Measurements from ENCODE around the gene CEP295NL.
"Not testable (repeated sequence)": the region's sequence is repeated elsewhere in the genome, so short reads cannot be mapped to it uniquely, and the experiment has no call there.

Gene CEP295NL

DNA sequence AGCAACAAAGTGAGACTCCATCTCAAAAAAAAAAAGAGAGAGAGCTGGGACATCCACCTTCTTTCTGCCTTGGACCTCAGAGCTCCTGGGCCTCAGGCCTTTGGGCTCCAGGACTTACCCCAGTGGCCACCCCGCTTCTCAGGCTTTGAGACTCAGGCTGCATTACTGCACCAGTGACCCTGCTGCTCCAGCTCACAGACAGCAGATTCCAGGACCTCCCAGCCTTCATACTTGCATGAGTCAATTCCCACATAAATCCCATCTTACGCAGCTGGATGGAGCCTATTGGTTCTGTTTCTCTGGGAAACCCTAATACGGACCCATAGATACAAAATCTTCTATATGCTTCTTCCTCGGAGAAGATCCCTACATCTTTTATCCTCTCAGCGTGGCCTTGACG lies 2.1 kb upstream of the CEP295NL start:
- no peak for DNase-seq (ENCODE audit: low spot score)

DNA sequence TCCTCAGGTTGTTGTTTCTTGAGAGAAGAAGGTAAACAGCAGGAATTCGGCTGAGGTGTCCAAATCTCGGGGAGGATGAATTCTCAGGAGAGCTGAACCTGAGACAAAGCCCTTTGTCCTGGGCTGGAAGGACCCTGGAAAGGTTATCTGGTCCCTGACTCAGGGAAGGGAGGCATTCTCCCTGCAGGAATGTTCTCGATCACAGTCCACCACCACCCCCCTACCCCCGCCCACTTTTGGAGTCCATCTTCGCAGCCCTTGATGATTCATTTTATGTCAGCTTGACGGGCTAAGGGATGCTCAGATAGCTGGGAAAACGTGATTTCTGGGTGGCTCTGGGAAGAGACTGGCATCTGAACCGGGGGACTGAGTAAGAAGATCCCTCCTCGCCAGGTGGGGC lies 1.4 kb upstream of the CEP295NL start:
- no peak for DNase-seq (ENCODE audit: low spot score)

DNA sequence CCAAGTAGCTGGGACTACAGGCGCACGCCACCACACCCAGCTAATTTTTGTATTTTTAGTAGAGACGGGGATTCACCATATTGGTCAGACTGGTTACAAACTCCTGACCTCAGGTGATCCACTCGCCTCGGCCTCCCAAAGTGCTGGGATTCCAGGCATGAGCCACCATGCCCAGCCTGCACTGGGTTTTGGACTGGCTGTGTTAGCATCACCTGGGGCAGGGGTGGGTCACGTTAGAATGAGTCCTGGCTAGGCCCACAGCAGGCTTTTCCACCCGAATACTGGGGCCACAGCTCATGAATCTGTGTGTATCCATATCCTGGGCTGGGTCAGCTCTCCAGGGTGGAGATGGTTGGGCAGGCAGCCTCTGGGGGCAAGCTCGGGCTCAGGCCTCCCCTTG lies 770 bp downstream of the CEP295NL start:
- DNase-seq (ENCODE audit: low spot score), result not testable (repeated sequence)

DNA sequence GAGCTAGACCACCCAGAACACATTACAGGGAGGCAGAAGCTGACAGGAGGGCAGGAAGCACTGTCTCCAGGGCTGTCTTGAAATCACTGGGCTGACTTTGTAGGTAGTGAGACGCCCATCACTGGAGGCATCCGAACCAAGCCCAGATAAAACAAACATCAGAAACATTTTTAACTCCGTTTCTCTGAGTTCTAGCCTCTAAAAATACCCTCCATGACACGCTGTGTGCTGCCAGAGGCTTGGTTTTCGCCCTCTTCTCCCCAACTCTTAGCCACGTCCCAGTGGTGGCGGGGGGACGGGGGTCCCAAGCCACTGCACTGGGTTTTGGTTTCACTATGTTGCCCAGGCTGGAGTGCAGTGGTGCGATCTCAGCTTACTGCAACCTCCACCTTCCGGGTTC lies 1.2 kb downstream of the CEP295NL start:
- no peak for DNase-seq (ENCODE audit: low spot score)

DNA sequence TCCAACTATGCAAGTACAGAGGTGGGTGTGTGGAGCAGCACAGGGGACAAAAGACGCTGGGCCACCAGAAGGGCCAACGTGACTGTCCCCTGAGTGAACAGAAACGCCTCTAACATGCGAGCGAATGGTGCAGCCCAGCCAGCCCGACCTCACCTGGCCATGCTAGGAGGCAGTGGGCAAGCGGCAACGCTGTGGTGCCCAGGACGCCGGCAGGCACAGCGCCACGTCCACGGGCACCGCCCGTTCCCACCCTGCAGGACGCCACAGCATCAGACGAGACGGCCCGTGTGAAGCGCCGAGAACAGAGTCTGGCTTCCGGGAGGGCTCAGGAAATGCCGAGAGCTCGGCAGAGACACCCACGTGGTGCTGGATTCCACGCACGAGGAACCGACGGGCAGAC lies 2.2 kb downstream of the CEP295NL start:
- DNase-seq (ENCODE audit: low spot score), result no peak

DNA sequence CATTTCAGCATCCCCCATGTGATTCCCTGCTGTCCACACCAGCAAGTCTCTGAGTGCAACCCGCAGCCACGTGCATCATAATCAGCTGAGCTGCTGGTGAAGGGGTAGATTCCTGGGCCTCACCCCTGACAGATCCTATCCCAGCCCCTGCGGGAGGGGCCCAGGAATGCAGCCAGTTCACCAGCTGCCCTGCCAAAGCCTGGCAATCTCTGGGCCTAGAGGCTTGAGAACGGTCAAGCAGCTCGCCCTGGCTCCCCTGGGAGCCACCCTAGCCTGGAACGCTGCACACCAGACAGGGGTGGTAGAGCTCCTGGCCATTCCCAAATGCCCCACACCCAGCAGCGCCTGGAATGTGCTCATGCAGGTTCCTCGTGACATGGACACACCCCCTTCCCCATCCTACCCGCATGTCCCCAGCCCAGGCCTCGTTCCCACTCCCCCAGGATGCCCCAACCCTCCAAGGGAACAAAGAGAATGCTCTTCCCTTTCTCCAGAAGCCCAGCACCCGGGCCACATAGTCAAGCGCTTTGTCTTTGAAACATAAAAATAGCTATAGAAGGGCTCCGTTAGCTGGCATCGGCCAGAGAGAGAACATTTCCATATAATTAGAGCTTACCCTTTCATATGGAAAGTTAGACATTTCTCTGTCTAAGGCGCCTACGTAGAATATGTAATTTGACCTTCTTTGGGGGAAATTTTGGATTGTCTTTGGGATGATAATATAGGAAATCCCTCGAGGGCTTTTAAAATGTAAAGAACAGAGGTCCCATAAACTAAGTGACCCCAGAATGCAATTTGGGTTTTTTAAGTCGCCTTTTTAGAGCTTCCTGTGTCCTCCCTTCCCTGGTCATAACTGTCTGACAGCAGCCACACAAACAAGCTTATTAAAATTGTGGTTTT lies 3.4 kb downstream of the CEP295NL start:
- no peak for DNase-seq (ENCODE audit: low spot score)

DNA sequence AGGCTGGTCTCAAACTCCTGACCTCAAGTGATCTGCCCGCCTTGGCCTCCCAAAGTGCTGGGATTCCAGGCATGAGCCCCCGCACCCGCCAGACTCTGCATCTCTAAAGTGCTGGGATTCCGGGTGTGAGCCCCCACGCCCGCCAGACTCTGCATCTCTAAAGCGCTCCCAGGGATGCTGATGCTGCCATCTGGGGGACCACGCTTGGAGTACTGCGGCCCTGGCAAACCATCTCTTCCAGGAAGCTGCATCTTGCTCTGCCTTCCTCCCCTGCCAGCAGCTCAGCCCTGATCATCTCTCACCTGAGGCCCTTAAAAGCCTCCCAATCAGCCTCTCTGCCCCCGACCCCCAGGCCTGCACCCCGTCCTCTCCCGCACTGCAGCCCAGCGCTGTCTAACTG lies 4.1 kb downstream of the CEP295NL start:
- no peak for DNase-seq (ENCODE audit: low spot score)

DNA sequence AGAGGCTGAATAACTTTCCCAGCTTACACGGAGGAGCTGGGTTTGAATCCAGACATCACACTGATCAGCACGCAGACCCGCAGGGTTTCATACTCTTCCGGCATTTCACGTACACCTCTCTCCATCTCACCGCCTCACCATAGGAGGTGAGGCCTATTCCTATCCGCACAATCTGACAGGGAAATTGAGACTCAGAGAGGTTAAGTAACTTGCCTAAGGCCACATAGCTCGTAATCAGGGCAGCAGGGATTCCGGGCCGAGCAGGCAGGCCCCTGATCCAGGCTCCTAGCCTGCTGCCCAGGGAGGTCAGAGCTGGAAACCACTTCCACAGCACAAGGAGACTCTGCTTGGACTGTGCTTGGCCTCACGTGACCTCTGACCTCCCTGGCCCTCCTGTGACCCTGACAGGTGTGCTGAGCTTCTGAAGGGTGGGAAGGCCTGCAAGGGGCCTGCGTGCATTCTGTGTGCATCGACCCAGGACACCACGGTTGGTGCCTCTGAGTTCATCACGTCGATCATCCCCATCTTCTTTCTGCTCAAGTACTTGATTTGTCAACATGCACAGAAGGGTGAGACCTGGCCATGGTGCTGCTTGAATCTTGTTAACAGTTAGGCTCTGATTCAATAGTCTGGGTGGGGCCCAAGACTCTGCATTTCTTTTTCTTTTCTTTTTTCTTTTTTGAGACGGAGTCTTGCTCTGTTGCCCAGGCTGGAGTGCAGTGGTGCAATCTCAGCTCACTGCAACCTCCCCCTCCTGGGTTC lies 4.7 kb downstream of the CEP295NL start:
- DNase-seq (ENCODE audit: low spot score), result no peak

DNA sequence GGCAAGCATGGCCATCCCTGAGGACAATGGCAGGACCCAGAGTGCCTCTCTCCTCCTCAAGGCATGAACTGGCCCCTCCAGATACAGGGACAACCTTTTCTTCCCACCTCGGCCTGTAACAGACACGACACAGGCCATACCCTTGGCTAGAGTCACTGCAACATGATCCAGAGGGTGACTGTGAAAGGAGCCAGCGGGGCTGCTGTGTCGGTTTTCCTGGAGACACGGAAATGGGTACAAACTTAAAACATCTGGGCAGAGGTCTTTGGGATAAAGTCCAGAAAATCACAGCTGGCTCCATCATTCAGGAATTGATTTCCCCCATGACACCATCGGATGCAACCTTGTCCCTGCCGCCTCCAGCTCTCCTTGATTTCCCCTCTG lies 5.3 kb downstream of the CEP295NL start:
- no peak for DNase-seq (ENCODE audit: low spot score)

DNA sequence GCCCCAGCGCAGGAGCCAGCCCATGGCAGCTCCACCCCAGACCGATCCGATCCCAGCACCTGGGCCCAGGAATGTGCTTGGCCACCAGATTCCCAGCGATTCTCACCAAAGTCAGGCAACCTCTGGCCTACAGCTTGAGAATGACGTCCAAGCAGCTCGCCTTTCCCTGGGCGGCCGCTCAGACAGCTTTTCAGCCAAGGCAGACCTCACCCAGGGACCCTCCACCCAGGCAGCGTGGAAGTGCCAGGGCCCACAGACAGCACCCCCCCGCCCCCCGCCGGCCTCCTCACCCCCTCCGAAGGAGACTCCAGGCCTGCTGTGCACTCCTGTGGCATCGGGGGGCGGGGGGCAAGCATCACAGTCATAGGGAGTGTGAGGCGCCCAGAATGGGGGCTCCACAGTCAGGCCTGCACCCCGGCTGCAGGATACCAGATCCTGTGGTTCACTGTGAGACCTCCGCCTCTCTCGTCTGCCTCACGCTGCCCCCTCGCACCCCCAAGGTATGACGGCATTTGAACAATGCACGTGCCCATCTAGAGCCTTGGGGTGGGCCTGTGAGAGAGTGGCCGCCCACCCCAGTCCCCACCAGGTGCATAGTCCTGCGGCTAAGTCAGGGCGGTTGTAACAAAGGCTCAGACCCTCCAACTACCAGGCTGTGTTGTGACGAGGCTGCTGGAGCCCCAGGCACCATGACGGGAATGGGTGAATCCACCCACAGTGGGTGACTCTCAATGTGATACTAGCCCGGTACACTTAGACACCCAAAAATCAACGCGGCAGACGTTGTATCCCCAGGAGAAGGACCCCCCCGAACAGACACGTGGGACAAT lies 6.0 kb downstream of the CEP295NL start:
- no peak for DNase-seq (ENCODE audit: low spot score)

DNA sequence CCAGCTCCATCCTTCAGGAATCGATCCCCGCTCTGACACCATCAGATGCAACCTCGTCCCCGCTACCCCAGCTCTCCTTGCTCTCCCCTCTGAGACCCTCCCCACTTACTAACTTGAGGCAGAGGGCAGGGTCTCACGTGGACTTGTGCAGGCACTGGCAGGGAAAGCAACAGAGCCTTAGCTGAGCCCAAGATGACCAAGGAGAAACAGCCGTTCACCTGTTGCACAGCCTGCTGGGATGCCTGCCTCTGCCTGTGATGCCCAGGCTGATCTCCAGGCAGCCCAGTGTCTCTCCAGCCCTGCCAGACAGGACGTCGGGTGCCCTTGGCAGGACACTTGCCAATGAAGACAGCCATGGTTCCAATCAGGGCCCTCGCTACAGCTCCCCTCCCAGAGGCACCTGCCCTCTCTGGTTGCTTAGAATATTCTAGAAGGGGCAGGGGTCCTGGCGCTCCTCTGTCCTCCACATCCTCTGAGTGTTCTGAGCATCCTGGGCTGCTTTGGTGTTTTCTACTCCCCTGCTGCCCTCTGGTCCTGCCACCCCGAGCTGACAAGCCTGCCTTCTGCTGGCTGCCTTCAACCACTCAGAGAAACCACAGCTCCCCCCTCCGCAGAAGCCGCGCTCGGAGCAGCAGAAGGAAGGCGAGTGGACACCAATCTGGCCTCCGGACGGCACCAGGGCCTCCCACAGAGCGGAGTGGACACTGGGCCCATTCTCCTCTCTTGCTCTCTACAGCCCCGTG lies 6.7 kb downstream of the CEP295NL start:
- no peak for DNase-seq (ENCODE audit: low spot score)

DNA sequence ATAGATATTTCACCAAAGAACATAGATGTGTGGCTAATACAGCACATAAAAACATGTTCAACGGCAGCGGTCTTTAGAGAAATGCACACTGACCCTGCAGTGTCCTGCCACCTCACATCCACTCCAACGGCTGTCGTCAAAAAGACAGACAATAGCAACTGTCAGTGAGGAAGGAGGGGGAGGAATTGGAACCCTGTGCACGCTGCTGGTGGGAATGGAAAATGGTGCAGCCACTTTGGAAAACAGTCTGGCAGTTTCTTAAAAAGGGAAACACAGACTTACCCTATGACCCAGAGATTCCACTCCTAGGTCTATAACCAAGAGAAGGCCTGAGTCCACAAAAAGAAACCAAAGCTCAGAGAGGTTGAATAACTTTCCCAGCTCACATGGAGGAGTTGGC lies 7.7 kb downstream of the CEP295NL start:
- DNase-seq (ENCODE audit: low spot score), result no peak

DNA sequence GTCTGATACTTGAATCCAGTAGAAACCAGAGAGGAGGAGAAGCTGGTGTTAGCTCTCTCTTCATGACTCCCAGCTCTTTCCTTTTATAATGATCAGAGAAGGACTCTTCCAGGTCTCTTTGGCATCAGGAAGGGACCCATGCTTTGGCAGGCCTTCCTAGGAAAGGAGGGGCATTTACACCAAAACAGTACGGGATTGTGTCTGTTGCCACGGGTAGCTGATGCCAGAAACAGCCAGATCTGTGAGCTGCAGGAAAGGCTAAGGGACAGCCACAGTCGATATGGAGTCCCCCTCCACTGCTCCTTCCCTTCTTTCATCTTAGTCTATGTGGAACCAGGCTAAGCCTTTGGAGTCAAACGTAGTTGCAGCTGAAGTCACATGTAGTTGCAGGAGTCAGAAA lies 9.3 kb downstream of the CEP295NL start:
- no peak for DNase-seq (ENCODE audit: low spot score)

DNA sequence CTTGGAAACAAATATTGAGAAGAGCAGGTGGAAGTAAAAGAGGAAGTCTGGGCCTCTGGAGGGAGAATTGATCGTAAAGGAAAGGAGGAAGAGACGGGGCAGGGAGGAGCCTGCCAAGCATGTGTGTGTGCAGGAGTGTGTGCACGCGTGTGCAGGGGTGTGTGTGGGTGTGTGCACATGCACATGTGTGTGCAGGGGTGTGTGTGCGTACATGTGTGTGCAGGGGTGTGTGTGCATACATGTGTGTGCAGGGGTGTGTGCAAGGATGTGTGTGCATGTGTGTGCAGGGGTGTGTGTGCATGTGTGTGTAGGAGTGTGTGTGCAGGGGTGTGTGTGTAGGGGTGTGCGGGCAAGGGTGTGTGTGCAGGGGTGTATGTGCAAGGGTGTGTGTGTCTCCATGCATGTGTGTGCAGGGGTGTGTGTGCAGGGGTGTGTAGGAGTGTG lies 10.0 kb downstream of the CEP295NL start:
- DNase-seq (ENCODE audit: low spot score), result no peak

DNA sequence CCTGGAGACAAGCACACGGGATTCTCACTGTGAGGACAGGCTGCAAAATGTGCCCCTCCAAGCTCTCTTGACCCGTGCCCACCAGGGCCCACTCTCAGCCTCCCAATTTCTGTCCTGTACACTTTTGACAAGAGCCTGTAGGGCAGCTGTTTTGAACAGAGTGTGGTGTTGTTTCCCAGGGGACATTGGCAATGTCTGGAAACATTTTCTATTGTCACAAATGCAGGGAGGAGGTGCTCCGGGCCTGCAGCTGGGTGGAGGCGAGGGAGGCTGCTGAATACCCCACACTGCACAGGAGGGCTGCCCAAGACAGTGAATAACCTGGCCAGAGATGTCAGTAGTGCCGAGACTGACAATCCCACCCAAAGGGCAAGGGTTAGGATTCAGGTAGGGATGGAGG lies 10.5 kb downstream of the CEP295NL start:
- no peak for DNase-seq (ENCODE audit: low spot score)

DNA sequence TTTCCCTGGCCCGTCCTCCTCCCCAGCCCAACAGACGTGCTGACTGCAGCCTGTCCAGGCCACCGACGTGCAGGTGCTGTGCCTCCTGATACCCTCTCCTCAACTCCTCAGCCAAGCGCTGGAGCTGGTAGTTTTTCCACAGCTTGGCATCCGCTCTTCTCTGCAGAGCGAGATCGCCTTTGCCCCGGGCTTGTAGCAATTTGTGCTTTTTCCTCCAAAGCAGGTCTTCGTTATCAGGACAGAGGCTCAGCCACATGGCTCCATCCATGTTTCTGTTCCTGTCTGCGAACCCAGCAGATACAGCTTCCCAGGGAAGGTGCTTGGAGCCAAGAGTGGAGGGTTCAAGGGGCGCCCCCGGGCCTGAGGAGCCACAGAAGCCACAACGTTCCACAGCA lies 10.9 kb downstream of the CEP295NL start:
- no peak for DNase-seq (ENCODE audit: low spot score)

DNA sequence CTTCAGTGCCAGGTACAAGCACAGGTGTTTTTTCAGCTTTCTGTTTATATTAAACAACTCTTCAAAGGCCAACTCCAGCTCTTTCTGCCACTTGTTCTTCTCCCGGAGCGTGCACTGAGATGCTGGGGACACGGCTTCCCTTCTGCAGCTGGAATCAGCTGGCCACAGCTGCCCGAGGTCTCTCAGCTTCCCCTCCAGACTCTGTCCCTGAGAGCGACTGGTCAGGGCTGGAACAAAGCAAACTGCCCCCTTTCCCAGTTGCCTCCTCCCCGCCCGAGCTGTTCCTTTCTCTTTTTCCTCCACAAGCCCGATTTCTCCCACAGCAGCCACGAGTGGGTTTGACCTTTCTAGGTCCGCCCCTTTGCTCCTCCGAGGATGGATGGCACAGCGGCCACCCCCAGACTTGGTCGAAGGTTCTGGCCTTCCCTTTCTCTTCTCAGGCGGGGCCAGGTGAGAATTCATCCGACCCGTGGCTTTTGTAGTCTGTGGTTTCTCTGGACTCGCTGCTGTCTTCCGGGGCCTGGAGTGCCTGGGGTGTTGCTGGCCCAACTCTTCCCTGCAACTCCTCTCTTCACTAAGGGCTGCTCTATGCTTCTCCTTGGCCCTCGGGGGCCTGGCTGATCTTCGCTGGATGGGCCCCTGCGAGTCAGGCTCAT lies 11.5 kb downstream of the CEP295NL start:
- DNase-seq (ENCODE audit: low spot score), result no peak

DNA sequence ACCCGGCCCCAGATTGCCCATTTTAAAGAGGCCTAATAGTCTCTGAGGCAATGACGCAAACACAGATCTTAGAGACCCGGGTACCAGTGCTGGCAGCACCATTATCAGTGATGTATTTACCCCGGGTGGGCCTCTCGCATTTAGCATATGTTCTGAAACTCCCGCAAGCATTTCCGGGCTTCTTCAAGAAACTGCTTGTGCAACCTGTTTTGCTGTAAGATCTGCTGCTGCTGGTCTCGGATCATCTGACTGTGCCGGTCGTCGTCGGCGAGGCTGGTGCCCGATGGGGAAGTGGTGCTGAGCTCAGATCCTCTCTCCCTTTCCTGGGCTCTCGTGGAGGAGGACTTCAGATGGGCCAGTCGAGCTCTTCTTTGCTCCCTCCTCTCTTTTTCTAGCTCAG lies 12.5 kb downstream of the CEP295NL start:
- DNase-seq (ENCODE audit: low spot score), result no peak

DNA sequence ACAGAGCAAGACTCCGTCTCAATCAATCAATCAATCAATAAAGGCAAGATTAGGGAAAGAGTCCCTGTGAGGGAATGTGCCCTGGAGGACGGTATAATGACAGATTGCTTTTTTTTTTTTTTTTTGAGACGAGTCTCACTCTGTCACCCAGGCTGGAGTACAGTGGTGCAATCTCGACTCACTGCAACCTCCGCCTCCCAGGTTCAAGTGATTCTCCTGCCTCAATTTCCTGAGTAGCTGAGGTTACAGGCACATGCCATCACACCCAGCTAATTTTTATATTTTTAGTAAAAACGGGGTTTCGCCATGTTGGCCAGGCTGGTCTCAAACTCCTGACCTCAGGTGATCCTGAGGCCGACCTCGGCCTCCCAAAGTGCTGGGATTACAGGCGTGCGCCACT lies 12.9 kb downstream of the CEP295NL start:
- not testable (repeated sequence) for DNase-seq (ENCODE audit: low spot score)

DNA sequence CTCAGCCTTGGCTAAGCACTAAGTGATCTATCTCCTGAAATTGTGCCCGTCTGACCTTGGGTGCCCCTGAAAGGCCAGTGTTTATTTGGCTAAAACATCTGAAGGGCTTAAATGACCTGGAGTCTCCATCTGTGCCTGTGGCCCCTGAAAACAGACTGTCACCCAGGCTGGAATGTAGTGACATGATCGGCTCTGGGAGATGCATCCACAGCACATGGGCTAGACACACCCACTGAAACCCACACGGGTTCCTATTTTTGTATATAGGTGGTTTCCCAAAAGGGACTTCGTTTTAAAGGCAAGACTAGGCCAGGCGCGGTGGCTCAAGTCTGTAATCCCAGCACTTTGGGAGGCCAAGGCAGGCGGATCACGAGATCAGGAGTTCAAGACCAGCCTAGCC lies 13.5 kb downstream of the CEP295NL start:
- DNase-seq (ENCODE audit: low spot score), result no peak

DNA sequence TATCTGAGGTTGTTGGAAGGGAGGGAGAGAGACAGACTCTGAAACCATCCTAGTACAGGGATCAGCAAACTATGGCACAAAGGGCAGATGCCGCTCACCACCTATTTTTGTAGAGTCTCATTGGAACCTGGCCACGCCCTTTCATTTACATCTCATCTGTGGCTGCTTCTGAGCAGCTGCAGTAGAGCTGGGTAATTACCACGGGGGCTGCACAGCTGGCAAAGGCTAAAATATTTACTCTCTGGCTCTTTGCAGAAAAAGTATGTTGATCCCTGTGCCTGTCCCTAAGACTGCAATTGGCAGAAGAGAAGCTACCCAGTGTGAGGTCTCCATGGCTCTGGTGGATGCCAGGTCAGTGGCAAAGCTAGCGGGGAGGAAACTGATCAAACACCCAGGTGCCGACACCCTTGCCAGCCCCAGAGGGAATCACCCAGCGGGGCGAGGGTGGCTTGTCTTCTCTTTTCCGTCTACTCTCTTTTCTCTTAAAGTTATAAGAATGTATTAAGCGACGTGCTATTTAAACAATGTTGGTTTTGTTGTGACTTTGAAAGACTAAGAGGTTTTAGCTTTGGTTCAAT lies 14.0 kb downstream of the CEP295NL start:
- DNase-seq (ENCODE audit: low spot score), result no peak
